ENCODE results near the gene COQ4.
A peak's percentile ranks its signal among the peaks of the same experiment; 100 is the strongest.

The COQ4 gene

GRCh38 chr9:128342971-128343680 lies 20.5 kb downstream of the COQ4 start:
- no peak for DNase-seq

- DNase-seq, result no peak
Observed at GRCh38 chr9:128343855-128344254, 21.2 kb downstream of the COQ4 start.

GRCh38 chr9:128344931-128345605 lies 22.4 kb downstream of the COQ4 start:
- no peak for DNase-seq

GRCh38 chr9:128349125-128349524 lies 26.5 kb downstream of the COQ4 start:
- no peak for DNase-seq

GRCh38 chr9:128349772-128350171 lies 27.1 kb downstream of the COQ4 start:
- no peak for DNase-seq

- DNase-seq, result no peak
Observed at GRCh38 chr9:128355451-128355850, 32.8 kb downstream of the COQ4 start.

- DNase-seq, result no peak
Observed at GRCh38 chr9:128358090-128358489, 35.5 kb downstream of the COQ4 start.

GRCh38 chr9:128358861-128359260 lies 36.2 kb downstream of the COQ4 start:
- DNase-seq, result no peak

- no peak for DNase-seq
Observed at GRCh38 chr9:128360826-128361225, 38.2 kb downstream of the COQ4 start.

GRCh38 chr9:128361296-128361985 lies 38.8 kb downstream of the COQ4 start:
- no peak for DNase-seq

- peak; percentile 93 for DNase-seq
Observed at GRCh38 chr9:128361986-128362646, 39.5 kb downstream of the COQ4 start.

GRCh38 chr9:128362774-128363173 lies 40.1 kb downstream of the COQ4 start:
- DNase-seq, result no peak

GRCh38 chr9:128365525-128365924 lies 42.9 kb downstream of the COQ4 start:
- no peak for DNase-seq

GRCh38 chr9:128369024-128369706 lies 46.5 kb downstream of the COQ4 start:
- DNase-seq, result no peak

- no peak for DNase-seq
Observed at GRCh38 chr9:128370367-128370751, 47.7 kb downstream of the COQ4 start.

- DNase-seq, result peak; percentile 98
Observed at GRCh38 chr9:128370752-128371629, 48.4 kb downstream of the COQ4 start, which contains the start of gene URM1. Gene URM1, plus strand, starts transcription at chr9:128371374. Its CDS starts 7 bp downstream, at chr9:128371381.

- DNase-seq, result no peak
Observed at GRCh38 chr9:128371630-128372117, 49.0 kb downstream of the COQ4 start.

GRCh38 chr9:128372188-128372641 lies 49.6 kb downstream of the COQ4 start:
- DNase-seq, result no peak

- no peak for DNase-seq
Observed at GRCh38 chr9:128372784-128373183, 50.1 kb downstream of the COQ4 start.

GRCh38 chr9:128374221-128374675 lies 51.6 kb downstream of the COQ4 start:
- no peak for DNase-seq

GRCh38 chr9:128375865-128376264 lies 53.2 kb downstream of the COQ4 start:
- no peak for DNase-seq

All from right hindlimb (tissue), 1 donor.